ENCODE results near the gene SFXN5.

SFXN5 gene

DNA sequence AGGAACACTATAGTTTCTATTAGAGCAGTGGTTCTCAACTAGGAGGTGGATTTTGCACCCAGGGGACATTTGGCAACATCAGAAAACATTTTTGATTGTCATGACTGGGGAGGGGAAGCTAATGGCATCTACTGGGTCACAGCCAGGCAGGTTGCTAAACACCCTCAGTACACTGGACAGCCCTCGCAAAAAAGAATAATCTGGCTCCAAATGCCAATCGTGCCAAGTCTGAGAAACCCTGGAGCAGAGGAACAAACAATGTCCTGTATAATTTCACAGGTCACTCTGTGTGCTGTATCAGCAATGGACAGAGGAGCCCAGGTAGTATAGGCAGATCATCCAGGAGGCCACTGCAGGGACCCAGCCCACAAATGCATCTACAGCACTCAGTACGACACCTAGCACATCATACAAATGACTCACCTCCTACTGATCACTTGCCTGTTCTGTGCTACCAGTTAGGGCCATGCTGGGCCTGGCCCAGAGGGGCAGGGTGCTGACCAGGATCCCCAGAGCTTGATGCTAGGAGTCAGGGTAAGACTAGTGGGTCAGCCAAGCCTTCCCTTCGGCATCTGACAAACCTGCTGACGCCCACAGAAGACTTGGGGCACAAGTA, 37.6 kb downstream of the SFXN5 start:
- H3K9me3 ChIP-seq (ENCODE audit: control insufficient read depth, insufficient read depth, low read depth, low read length): no peaks in the 10 kb centered on the region
- CTCF ChIA-PET: interaction anchor here (1.0 kb wide), 1 partner anchor 39 kb away, joined by 3 read pairs; no protein-coding TSS in a partner anchor
- peaks cover under 1% of the 10 kb centered on the region; the same call in 1 of the 2 replicates for H3K4me1 ChIP-seq (ENCODE audit: control insufficient read depth, insufficient read depth, low read length)
- no peak overlapping the region for H3K27ac ChIP-seq (ENCODE audit: extremely low read depth, low read depth, low read length)
- no peak overlapping the region for H3K4me3 ChIP-seq (ENCODE audit: low read depth, low read length)
- TF ChIP-seq ELK4 (IDR thresholded peaks at IDR 0.05; ENCODE audit: borderline replicate concordance, low read depth, low read length): no peak
- TF ChIP-seq, protein P1, sequence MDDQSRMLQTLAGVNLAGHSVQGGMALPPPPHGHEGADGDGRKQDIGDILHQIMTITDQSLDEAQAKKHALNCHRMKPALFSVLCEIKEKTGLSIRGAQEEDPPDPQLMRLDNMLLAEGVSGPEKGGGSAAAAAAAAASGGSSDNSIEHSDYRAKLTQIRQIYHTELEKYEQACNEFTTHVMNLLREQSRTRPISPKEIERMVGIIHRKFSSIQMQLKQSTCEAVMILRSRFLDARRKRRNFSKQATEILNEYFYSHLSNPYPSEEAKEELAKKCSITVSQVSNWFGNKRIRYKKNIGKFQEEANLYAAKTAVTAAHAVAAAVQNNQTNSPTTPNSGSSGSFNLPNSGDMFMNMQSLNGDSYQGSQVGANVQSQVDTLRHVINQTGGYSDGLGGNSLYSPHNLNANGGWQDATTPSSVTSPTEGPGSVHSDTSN (CRISPR knock-in tag; IDR thresholded peaks at IDR 0.05): no peak
- no peak for TF ChIP-seq MYNN (tag by site-specific recombination; IDR thresholded peaks at IDR 0.05; ENCODE audit: borderline replicate concordance)
- no peak for TF ChIP-seq ZBTB17 (tag by site-specific recombination; IDR thresholded peaks at IDR 0.05)
- no peak for TF ChIP-seq ZNF555 (tag by site-specific recombination; conservative IDR thresholded peaks at IDR 0.05)
- TF ChIP-seq, protein P2, sequence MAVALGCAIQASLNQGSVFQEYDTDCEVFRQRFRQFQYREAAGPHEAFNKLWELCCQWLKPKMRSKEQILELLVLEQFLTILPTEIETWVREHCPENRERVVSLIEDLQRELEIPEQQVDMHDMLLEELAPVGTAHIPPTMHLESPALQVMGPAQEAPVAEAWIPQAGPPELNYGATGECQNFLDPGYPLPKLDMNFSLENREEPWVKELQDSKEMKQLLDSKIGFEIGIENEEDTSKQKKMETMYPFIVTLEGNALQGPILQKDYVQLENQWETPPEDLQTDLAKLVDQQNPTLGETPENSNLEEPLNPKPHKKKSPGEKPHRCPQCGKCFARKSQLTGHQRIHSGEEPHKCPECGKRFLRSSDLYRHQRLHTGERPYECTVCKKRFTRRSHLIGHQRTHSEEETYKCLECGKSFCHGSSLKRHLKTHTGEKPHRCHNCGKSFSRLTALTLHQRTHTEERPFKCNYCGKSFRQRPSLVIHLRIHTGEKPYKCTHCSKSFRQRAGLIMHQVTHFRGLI (tag by site-specific recombination; IDR thresholded peaks at IDR 0.05): no peak
- TF ChIP-seq HOXA7 (CRISPR knock-in tag; IDR thresholded peaks at IDR 0.05; ENCODE audit: borderline replicate concordance): no peak
- no peak for TF ChIP-seq ZNF366 (tag by site-specific recombination; conservative IDR thresholded peaks at IDR 0.05)
- TF ChIP-seq, protein P3, sequence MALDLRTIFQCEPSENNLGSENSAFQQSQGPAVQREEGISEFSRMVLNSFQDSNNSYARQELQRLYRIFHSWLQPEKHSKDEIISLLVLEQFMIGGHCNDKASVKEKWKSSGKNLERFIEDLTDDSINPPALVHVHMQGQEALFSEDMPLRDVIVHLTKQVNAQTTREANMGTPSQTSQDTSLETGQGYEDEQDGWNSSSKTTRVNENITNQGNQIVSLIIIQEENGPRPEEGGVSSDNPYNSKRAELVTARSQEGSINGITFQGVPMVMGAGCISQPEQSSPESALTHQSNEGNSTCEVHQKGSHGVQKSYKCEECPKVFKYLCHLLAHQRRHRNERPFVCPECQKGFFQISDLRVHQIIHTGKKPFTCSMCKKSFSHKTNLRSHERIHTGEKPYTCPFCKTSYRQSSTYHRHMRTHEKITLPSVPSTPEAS (tag by site-specific recombination; IDR thresholded peaks at IDR 0.05): no peak
- no peak for TF ChIP-seq ZNF571 (tag by site-specific recombination; IDR thresholded peaks at IDR 0.05)
- no peak for TF ChIP-seq REST (tag by site-specific recombination; IDR thresholded peaks at IDR 0.05)
- no peak for TF ChIP-seq KLF1 (tag by site-specific recombination; IDR thresholded peaks at IDR 0.05)
- TF ChIP-seq ZNF473 (tag by site-specific recombination; IDR thresholded peaks at IDR 0.05): no peak
- POLR2A ChIA-PET: no interaction called here
- H3K36me3 ChIP-seq (ENCODE audit: control insufficient read depth in 2 of 2, insufficient read depth in 1 of 2, low read length in 2 of 2): peaks cover 0 to 6% of the 10 kb centered on the region in 2 experiments; a peak in 1 of 3 replicates

- ChIA-PET CTCF (no interaction called here), POLR2A (no interaction called here)
- Histone ChIP-seq H3K36me3 (ENCODE audit: control insufficient read depth in 2 of 2, insufficient read depth in 1 of 2, low read length in 2 of 2) (peaks cover 0 to 6% of the 10 kb centered on the region in 2 experiments; a peak in 1 of 3 replicates), H3K27ac (ENCODE audit: extremely low read depth, low read depth, low read length) (no peak overlapping the region), H3K9me3 (ENCODE audit: control insufficient read depth, insufficient read depth, low read depth, low read length) (no peaks in the 10 kb centered on the region), H3K4me3 (ENCODE audit: low read depth, low read length) (no peak overlapping the region), H3K4me1 (ENCODE audit: control insufficient read depth, insufficient read depth, low read length) (peaks cover 6% of the 10 kb centered on the region; the same call in 1 of the 2 replicates)
- peak; percentile 98 for TF ChIP-seq ZNF623 (tag by site-specific recombination; IDR thresholded peaks at IDR 0.05)
- TF ChIP-seq TRIM28 (IDR thresholded peaks at IDR 0.05; ENCODE audit: borderline replicate concordance, low read length): no peak
- TF ChIP-seq ZNF112 (tag by site-specific recombination; IDR thresholded peaks at IDR 0.05): no peak
- TF ChIP-seq, protein P4, sequence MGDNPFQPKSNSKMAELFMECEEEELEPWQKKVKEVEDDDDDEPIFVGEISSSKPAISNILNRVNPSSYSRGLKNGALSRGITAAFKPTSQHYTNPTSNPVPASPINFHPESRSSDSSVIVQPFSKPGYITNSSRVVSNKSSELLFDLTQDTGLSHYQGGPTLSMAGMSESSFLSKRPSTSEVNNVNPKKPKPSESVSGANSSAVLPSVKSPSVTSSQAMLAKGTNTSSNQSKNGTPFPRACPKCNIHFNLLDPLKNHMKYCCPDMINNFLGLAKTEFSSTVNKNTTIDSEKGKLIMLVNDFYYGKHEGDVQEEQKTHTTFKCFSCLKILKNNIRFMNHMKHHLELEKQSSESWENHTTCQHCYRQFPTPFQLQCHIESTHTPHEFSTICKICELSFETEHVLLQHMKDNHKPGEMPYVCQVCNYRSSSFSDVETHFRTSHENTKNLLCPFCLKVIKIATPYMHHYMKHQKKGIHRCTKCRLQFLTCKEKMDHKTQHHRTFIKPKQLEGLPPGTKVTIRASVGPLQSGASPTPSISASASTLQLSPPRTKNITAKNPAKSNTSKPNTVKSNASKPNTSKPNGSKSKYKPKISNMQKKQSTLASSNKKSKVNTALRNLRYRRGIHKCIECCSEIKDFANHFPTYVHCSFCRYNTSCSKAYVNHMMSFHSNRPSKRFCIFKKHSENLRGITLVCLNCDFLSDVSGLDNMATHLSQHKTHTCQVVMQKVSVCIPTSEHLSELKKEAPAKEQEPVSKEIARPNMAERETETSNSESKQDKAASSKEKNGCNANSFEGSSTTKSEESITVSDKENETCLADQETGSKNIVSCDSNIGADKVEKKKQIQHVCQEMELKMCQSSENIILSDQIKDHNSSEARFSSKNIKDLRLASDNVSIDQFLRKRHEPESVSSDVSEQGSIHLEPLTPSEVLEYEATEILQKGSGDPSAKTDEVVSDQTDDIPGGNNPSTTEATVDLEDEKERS (tag by site-specific recombination; IDR thresholded peaks at IDR 0.05): 0 out of 2 replicates have a peak, but pooled peaks have one; percentile 53
- peak; percentile 66 for TF ChIP-seq ZNF664 (tag by site-specific recombination; IDR thresholded peaks at IDR 0.05)
These were observed 38.3 kb downstream of the SFXN5 start for GRCh38 chr2:73033142-73033765.

All from HEK293 (cell line).